Measurements from ENCODE around the gene MYH2. TPM values are rescaled to one million over a fixed set of nuclear protein-coding genes. Genes with fewer than 3 reads are reported as not detected.

MYH2 gene
- polyA plus RNA-seq, 3 donors: 0.07 to 0.11 TPM; not detected in 1

DNA sequence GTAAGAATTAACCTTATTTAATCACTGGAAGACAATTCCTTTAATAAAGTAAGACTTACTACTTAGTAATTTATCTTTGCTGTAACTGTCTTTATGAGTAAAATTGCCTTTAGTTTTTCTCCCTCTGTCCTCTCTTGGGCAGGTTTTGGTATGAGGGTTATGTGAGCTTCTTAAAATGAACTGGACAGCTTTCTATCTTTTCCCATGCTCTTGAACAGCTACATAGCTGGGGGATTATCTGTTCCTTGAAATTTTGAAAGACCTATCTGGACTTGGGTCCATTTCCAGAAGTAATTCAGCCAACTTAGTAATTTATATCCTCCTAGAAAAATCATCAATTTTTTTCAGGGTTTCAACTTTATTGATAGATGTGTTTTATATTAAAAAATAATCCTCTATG is 27.5 kb downstream of the MYH2 start:
- DNase-seq (ENCODE audit: extremely low read depth in 1 of 11, low read depth in 9 of 11, low spot score in 4 of 11): no peak

DNA sequence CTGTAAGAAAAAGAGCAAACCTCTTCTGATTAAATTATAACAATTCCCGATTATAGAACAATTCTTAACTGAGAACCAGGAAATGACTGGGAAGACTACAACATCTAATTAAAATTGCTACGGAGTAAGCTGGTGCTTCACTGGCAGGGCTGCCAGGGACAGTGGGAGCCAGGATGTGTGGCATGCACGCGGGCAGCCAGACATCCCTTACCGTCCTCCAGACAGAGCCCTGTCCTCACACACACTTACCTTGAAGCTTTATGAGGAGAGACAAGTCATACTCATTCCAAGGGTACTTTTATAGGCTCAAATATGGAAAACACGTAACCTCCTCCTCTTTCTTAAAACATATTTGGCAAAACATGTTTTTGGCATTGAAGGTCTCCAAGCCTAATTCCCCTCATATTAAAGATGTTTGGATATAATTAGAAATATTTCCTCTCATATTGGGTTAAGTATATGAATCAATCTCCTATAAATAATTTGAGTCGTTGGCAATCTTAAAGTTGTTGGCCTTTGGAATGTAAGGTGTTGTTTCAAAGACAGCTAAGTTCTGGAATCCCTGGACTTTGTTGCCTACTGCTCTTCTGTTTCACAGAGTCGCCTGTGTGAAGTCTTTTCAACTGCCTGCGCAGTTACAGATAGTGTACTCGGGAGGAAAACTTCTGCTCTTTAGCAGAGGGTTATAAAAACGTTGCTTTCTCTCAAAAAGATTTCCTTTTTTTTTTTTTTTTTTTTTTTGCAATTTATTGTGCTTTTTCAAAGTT is 31.0 kb downstream of the MYH2 start, which contains the start of gene MYH1:
Gene MYH1, minus strand, starts transcription at position 272 of the 767 bp plus-strand sequence. CDS start 1,900 bp downstream, outside the sequence.
- DNase-seq (ENCODE audit: extremely low read depth in 1 of 11, low read depth in 9 of 11, low spot score in 4 of 11): no peak

GRCh38 chr17:10516638-10517037 is 32.8 kb downstream of the MYH2 start:
- DNase-seq (ENCODE audit: extremely low read depth in 1 of 11, low read depth in 9 of 11, low spot score in 4 of 11): no peak

- no peak for DNase-seq (ENCODE audit: extremely low read depth in 1 of 11, low read depth in 9 of 11, low spot score in 4 of 11)
Observed at GRCh38 chr17:10516065-10516464, 33.4 kb downstream of the MYH2 start.

DNA sequence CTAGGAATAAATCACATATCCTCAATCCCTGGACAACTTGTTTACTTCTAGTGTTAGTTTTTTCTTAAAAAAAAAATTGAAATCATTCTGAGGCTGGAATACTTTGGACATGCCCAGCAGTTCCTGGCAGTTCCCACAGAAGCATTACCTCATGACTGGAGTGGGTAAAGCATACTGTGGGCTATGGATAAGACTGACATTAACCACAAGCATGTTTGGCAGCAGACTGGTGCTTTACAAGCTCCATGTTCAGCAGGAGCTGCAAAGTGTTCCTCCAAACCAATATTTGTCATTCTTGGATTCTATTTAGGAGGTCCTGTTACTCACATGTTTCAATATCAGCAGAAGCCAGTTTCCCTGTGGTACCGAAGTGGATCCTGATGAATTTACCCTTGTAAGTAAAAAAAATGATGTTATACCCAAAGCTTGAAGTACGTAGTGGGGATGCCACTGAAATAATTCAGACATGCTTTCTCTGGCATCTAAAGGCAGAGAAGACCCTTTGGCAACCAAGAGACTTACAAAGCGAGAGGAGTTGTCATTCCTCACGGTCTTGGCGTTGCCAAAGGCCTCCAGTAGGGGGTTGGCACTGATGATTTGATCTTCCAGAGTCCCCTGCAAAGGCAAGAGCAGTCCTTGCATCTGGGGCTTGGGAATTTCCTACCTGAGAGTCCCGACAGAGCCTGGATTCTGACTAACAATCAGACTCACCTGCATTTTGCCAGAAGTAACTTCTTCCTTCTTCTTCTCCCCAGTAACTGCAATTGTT is 36.0 kb downstream of the MYH2 start:
- DNase-seq (ENCODE audit: extremely low read depth in 1 of 11, low read depth in 9 of 11, low spot score in 4 of 11): no peak

DNA sequence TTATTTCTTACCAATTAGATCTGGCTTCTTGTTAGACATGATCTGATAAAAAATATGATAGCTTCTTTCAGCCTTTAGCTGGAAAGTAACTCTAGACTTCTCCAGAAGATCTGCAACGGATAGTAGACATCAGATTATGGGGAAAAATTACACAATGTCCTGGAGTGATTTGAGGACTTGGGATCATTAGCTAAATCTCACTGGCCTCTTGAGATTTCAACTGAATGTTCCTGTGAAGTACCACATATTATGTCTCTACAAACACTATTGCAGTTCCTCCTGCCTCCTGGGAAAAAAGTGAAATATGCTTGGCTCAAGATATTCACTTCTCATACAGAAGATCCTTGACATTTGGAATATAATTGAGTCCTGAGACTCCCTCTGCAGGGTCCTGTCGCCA is 36.6 kb downstream of the MYH2 start:
- DNase-seq (ENCODE audit: extremely low read depth in 1 of 11, low read depth in 9 of 11, low spot score in 4 of 11): no peak

- no peak for DNase-seq (ENCODE audit: extremely low read depth in 1 of 11, low read depth in 9 of 11, low spot score in 4 of 11)
Observed at GRCh38 chr17:10499950-10500349, 49.5 kb downstream of the MYH2 start.

DNA sequence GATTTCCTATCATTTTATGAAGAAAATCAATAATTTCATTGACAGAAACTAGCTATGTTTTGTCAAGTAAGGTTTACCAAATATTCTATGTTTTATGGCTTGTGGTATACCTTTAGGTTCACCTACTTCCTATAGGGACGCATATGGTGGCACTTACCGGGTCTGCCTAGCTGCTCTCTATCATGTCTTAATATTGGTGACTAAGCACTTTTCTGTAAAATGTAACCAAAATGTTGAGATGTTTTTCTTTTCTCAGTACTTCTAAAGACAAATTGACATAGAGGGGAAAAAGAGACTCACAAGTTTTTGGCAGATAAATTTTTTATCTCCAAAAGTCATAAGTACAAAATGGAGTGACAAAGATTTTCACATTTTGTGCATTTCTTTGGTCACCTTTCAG is 57.5 kb downstream of the MYH2 start:
- no peak for DNase-seq (ENCODE audit: extremely low read depth in 1 of 11, low read depth in 9 of 11, low spot score in 4 of 11)

DNA sequence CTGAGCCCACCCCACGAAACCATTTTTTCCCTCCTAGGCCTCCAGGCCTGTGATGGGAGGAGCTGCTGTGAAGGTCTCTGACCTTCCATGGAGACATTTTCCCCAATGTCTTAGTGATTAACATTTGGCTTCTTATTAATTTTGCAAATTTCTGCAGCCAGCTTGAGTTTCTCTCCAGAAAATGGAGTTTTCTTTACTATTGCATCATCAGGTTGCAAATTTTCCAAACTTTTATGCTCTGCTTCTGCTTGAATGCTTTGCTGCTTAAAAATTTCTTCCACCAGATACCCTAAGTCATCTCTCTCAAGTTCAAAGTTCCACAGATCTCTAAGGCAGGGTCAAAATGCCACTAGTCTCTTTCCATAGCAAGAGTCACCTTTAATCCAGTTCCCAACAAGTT is 67.2 kb downstream of the MYH2 start:
- DNase-seq (ENCODE audit: extremely low read depth in 1 of 11, low read depth in 9 of 11, low spot score in 4 of 11): no peak

DNA sequence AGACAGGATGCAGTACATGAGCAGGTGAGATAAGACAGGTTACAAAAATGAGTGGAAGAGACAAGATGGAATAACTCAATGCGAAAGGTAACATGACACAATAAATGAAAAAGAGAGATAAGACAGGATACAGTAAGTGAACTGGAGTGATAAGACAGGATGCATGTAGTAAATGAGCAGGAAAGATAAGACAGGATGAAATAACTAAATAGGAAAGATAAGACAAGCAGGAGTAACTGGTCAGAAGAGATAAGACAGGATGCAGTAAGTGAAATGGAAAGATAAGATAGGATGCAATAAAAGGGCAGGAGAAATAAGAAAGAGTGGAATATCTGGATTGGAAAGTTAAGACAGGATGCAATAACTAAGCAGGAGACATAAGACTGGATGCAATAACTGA is 71.8 kb downstream of the MYH2 start:
- DNase-seq (ENCODE audit: extremely low read depth in 1 of 11, low read depth in 9 of 11, low spot score in 4 of 11): no peak

GRCh38 chr17:10474536-10474935 is 74.9 kb downstream of the MYH2 start:
- DNase-seq (ENCODE audit: extremely low read depth in 1 of 11, low read depth in 9 of 11, low spot score in 4 of 11): no peak

- no peak for DNase-seq (ENCODE audit: extremely low read depth in 1 of 11, low read depth in 9 of 11, low spot score in 4 of 11)
Observed at GRCh38 chr17:10471858-10472257, 77.6 kb downstream of the MYH2 start.

Other genes starting within 250 kb of the MYH2 start
- under 1 TPM; 0.17 to 0.40 (median 0.19) TPM for gene MYH13, start 176.7 kb downstream of the MYH2 start, polyA plus RNA-seq (ENCODE audit: insufficient read length in 3 of 3)
- 1 to 10 TPM in 1 of 3 donors, under 1 TPM in 2; 0.54 to 1.8 (median 0.67) TPM for gene MYH8, start 127.7 kb downstream of the MYH2 start, polyA plus RNA-seq (ENCODE audit: insufficient read length in 3 of 3)
- under 1 TPM; 0.08 to 0.22 (median 0.10) TPM for gene MYH4, start 80.1 kb downstream of the MYH2 start, polyA plus RNA-seq (ENCODE audit: insufficient read length in 3 of 3)
- gene MYH1, start 31.1 kb downstream of the MYH2 start, polyA plus RNA-seq (ENCODE audit: insufficient read length in 3 of 3): under 1 TPM in 2 of 3 donors, not detected in 1; 0.03 to 0.08 TPM
- gene MYH3, start 107.7 kb upstream of the MYH2 start, polyA plus RNA-seq (ENCODE audit: insufficient read length in 3 of 3): 1 to 10 TPM; 3.9 to 7.4 (median 5.6) TPM
- 10 to 100 TPM; 38.7 to 40.0 (median 39.5) TPM for gene SCO1, start 147.9 kb upstream of the MYH2 start, polyA plus RNA-seq (ENCODE audit: insufficient read length in 3 of 3)
- gene ADPRM, start 147.9 kb upstream of the MYH2 start, polyA plus RNA-seq (ENCODE audit: insufficient read length in 3 of 3): 10 to 100 TPM; 13.4 to 16.8 (median 15.9) TPM
- gene TMEM220, start 180.4 kb upstream of the MYH2 start, polyA plus RNA-seq (ENCODE audit: insufficient read length in 3 of 3): 10 to 100 TPM in 2 of 3 donors, 1 to 10 TPM in 1; 8.5 to 15.2 (median 10.6) TPM